Lower leg skin (tissue), 4 donors: ENCODE data around the gene MYH15. TPM values are rescaled to one million over a fixed set of nuclear protein-coding genes. Genes with fewer than 3 reads are reported as not detected.

Source experiments
- DNase-seq, 2 donors: peaks; one replicate each; pipeline ENCODE4 v3.0.0-alpha.2; 2019; ENCODE audit warnings: low spot score in 2 of 2
- H3K4me3 ChIP-seq: fragments of 200-600 bp; sonication (generic); 2 replicates; pipeline ENCODE4 v1.5.1; 2017; ENCODE audit warnings: mild to moderate bottlenecking, low read depth; ENCODE audit not compliant: poor library complexity, severe bottlenecking
- CTCF ChIP-seq, 3 donors: fragments of 450-650 bp; IDR thresholded peaks; one replicate each; pipeline ENCODE4 v1.5.1; 2016; ENCODE audit warnings: antibody characterized with exemption in 3 of 3, mild to moderate bottlenecking in 3 of 3, moderate library complexity in 2 of 3
- POLR2A ChIP-seq, 2 donors: fragments of 450-650 bp; IDR thresholded peaks; one replicate each; pipeline ENCODE4 v1.6.1; 2016 to 2017; ENCODE audit warnings: antibody characterized with exemption in 2 of 2, mild to moderate bottlenecking in 1 of 2, moderate library complexity in 1 of 2
- WGBS, 2 donors: methylation state at CpG; one replicate each; pipeline ENCODE4 v1.1.5; 2018; 5-methylcytosine and 5-hydroxymethylcytosine counted together
- intact Hi-C: fragments of 100-400 bp; cut with DNase I; formaldehyde crosslinking; loops from one replicate; pipeline ENCODE4 v1.15.0; 2023; ENCODE audit warnings: low total_unique reads
- total RNA-seq, 4 donors: library from RNA; depleted of rRNA; stranded (reverse); fragments of >200 nt; gene quantifications; one replicate each; pipeline ENCODE4 v1.1.0, GENCODE V29; 2016

The MYH15 gene
- under 1 TPM; 0.04 to 0.88 (median 0.27) TPM for total RNA-seq

- no peak within 1 kb of the TSS for H3K4me3 ChIP-seq
- intact Hi-C loops, result no loop called here
- 88 to 91% methylated on average over 3 of the region's 3 CpGs for WGBS, 2 donors
- no peak for DNase-seq
- TF ChIP-seq POLR2A (IDR thresholded peaks at IDR 0.05), result no peak
- TF ChIP-seq CTCF (IDR thresholded peaks at IDR 0.05), result no peak
These were observed at the start of gene MYH15 for GRCh38 chr3:108510496-108510895. Gene MYH15 (minus strand): TSS chr3:108510596. CDS start chr3:108510530, 66 bp downstream.

- DNase-seq, result no peak
- H3K4me3 ChIP-seq, result no peak overlapping the region
- 93 to 94% methylated on average over 2 of the region's 2 CpGs for WGBS, 2 donors
- no peak for TF ChIP-seq CTCF (IDR thresholded peaks at IDR 0.05)
- TF ChIP-seq POLR2A (IDR thresholded peaks at IDR 0.05), result no peak
- intact Hi-C loops, result no loop called here
These were observed 45.7 kb upstream of the MYH15 start for GRCh38 chr3:108555966-108556581.

GRCh38 chr3:108554913-108555571 is 44.6 kb upstream of the MYH15 start:
- H3K4me3 ChIP-seq, result no peak overlapping the region
- intact Hi-C loops, result loop anchor here (5.0 kb wide), 1 partner anchor 63 kb away; no protein-coding TSS in a partner anchor
- 85 to 89% methylated on average over 3 of the region's 3 CpGs for WGBS, 2 donors
- TF ChIP-seq POLR2A (IDR thresholded peaks at IDR 0.05) (no peak), CTCF (IDR thresholded peaks at IDR 0.05) (no peak)
- no peak for DNase-seq

GRCh38 chr3:108554229-108554628 is 43.8 kb upstream of the MYH15 start:
- intact Hi-C loops, result loop anchor here (5.0 kb wide), 1 partner anchor 62 kb away; no protein-coding TSS in a partner anchor
- DNase-seq, result no peak
- TF ChIP-seq POLR2A (IDR thresholded peaks at IDR 0.05) (no peak), CTCF (IDR thresholded peaks at IDR 0.05) (no peak)
- H3K4me3 ChIP-seq, result no peak overlapping the region

GRCh38 chr3:108552267-108553159 is 42.1 kb upstream of the MYH15 start:
- 44% methylated on average over 4 of the region's 4 CpGs for WGBS, 2 donors
- TF ChIP-seq POLR2A (IDR thresholded peaks at IDR 0.05) (no peak), CTCF (IDR thresholded peaks at IDR 0.05) (no peak)
- no peak overlapping the region for H3K4me3 ChIP-seq
- DNase-seq, result no peak
- intact Hi-C loops, result loop anchor here (5.0 kb wide), 1 partner anchor 60 kb away; no protein-coding TSS in a partner anchor
